OCI-LY1 (cell line): ENCODE results near the gene RHOG.

Experiments
- EZH2 ChIP-seq: fragments of 200-600 bp; sonication (generic), shearing (Covaris generic); IDR thresholded peaks from 2 replicates; pipeline ENCODE4 v1.8.0; 2017; ENCODE audit warnings: borderline replicate concordance, mixed run types, mild to moderate bottlenecking, antibody characterized with exemption, low read length, moderate library complexity, mixed read lengths
- TF ChIP-seq, protein P1 (sequence below): fragments of 200-600 bp; sonication (generic), shearing (Covaris generic); IDR thresholded peaks from 2 replicates; pipeline ENCODE4 v1.5.1; 2017; ENCODE audit warnings: mild to moderate bottlenecking, antibody characterized with exemption, low read length, moderate library complexity, mixed read lengths

DNA sequence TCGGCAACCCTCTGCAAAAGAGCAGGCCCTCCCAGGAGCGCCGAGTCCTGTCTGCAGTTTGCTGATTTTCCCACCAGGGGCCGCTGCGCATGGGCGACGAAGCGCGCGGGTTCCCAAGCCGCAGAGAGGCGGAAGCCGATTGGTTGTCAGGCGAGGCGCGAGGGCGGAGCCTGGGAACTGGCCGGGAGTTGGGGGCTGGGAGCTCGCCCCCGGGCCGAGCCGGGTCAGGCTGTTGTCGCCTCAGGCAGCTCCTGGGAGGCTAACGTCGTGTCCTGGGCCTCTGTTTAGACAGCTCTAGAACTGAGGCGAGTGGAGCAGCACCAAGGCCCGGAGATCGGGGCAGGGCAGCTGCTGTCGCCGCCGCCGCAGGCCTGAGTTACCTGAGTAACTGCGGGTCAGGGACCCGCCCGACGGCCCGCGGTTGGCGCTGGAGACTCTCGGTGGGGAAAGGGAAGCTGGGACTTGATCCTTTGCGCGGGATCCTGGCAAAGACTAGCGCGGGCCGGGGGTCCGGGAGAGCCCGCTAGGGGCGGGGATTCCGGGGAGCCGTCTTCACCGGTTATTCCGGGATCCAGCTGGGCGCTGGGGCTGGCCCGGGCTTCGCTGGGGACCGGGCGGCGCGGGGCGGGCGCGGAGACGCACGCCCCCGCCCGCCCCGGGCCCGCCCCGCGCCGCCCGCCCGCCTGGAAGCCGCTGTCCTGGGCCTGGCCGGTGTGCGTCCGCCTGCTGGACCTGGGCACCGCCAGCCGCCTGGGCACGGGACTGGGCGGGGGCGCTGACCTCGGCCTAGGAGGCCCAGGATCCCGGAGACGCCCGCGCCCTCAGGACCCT, 14.4 kb upstream of the RHOG start, which contains the start of gene STIM1:
- TF ChIP-seq, protein P1, sequence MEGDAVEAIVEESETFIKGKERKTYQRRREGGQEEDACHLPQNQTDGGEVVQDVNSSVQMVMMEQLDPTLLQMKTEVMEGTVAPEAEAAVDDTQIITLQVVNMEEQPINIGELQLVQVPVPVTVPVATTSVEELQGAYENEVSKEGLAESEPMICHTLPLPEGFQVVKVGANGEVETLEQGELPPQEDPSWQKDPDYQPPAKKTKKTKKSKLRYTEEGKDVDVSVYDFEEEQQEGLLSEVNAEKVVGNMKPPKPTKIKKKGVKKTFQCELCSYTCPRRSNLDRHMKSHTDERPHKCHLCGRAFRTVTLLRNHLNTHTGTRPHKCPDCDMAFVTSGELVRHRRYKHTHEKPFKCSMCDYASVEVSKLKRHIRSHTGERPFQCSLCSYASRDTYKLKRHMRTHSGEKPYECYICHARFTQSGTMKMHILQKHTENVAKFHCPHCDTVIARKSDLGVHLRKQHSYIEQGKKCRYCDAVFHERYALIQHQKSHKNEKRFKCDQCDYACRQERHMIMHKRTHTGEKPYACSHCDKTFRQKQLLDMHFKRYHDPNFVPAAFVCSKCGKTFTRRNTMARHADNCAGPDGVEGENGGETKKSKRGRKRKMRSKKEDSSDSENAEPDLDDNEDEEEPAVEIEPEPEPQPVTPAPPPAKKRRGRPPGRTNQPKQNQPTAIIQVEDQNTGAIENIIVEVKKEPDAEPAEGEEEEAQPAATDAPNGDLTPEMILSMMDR, result peak; percentile 87
- no peak for TF ChIP-seq EZH2
